Heart right ventricle (tissue), 16 donors: ENCODE measurements around the gene ENTPD1. TPM values are rescaled to one million over a fixed set of nuclear protein-coding genes. Genes with fewer than 3 reads are reported as not detected.
A peak's percentile ranks its signal among the peaks of the same experiment; 100 is the strongest.

Experiments used
- ATAC-seq, 8 donors: fragments of 200-7000 bp; cut with Tn5 transposase; one replicate each; pipeline ENCODE4 v1.9.1; 2020; ENCODE audit warnings: mild to moderate bottlenecking in 8 of 8, moderate library complexity in 8 of 8, moderate number of reproducible peaks in 1 of 8
- DNase-seq, 2 donors: peaks; one replicate each; pipeline ENCODE4 v3.0.0-alpha.2; 2020
- H3K27ac ChIP-seq, 10 donors: fragments of 200-600 bp; sonication (generic) in 2 of 10; one replicate each; pipeline versions ENCODE4 v1.5.0 to v1.8.0; 2020 to 2022; ENCODE audit warnings: mild to moderate bottlenecking in 3 of 10
- H3K27me3 ChIP-seq, 7 donors: fragments of 200-600 bp; one replicate each; pipeline ENCODE4 v1.8.0; 2021 to 2022; ENCODE audit warnings: mild to moderate bottlenecking in 2 of 7
- H3K36me3 ChIP-seq, 9 donors: fragments of 200-600 bp; sonication (generic) in 1 of 9; one replicate each; pipeline versions ENCODE4 v1.5.0 to v1.8.0; 2020 to 2022; ENCODE audit warnings: mild to moderate bottlenecking in 2 of 9
- H3K4me1 ChIP-seq, 9 donors: fragments of 200-600 bp; sonication (generic) in 1 of 9; one replicate each; pipeline versions ENCODE4 v1.5.0 to v1.8.0; 2020 to 2022; ENCODE audit warnings: mild to moderate bottlenecking in 4 of 9
- H3K4me3 ChIP-seq, 10 donors: fragments of 200-600 bp; sonication (generic) in 2 of 10; one replicate each; pipeline versions ENCODE4 v1.5.0 to v1.8.0; 2020 to 2022; ENCODE audit warnings: mild to moderate bottlenecking in 7 of 10, moderate library complexity in 2 of 10
- H3K9me3 ChIP-seq, 11 donors: fragments of 200-600 bp in 10 of 11; sonication (generic) in 2 of 11; one replicate each; pipeline versions ENCODE4 v1.5.0 to v1.8.0; 2013 to 2022; ENCODE audit warnings: mild to moderate bottlenecking in 2 of 11, control low read depth in 1 of 11, moderate library complexity in 1 of 11
- WGBS, 2 donors: extraction: QIAGEN DNeasy Blood & Tissue Kit; methylation state at CpG; one replicate each; pipeline ENCODE4 v1.1.7; 2013; ENCODE audit warnings: inconsistent platforms in 1 of 2; 5-methylcytosine and 5-hydroxymethylcytosine counted together
- intact Hi-C, 10 donors: fragments of 100-400 bp; cut with DNase I; formaldehyde crosslinking; loops; one replicate each; pipeline versions ENCODE4 v1.11.1 to v1.14.2; 2022
- polyA plus RNA-seq, 2 donors: library from polyadenylated mRNA; stranded (reverse); fragments of 200-250 nt; gene quantifications; one replicate each; pipeline ENCODE4 v1.2.3, GENCODE V29; 2013
- total RNA-seq, 10 donors: library from RNA; stranded (reverse); fragmentation: NEBNext Ultra II Directional in 3 of 10; extraction: Animal tissue kit (Norgen Biotek cat#: 25700) in 3 of 10; gene quantifications; one replicate each; pipeline versions ENCODE4 v1.2.1 to v1.2.4, GENCODE V29; 2021 to 2023
- TF ChIP-seq, protein P1 (sequence below), 9 donors: fragments of 200-600 bp; sonication (generic) in 2 of 9; IDR thresholded peaks; one replicate each; pipeline versions ENCODE4 v1.5.0 to v1.8.0; 2021 to 2022; ENCODE audit warnings: antibody characterized with exemption in 9 of 9, mild to moderate bottlenecking in 5 of 9, moderate library complexity in 1 of 9
- donor health status: Arrhythmogenic right ventricular cardiomyopathy.
- donor health status: ischemic (EF 13 %, LVEDD 7.1; RV severe dilation, severe dysfunction).
- donor health status: healthy with polysubstance abuse.
- donor health status: DM: no; HTN: yes; CAD: no.
- donor health status: DM: no; HTN: no; CAD: no.
- donor health status: ischemic (EF 25% LVEDD 6.9; RV normal size, moderate dysfunction).
- donor health status: ischemic (EF 25% LVEDD 5.7; RV mildly dilated, moderate dysfunction).
- donor health status: healthy.
- donor health status: DM: yes; HTN: yes; CAD: no.
- donor health status: Ischemic cardiomyopathy.
- donor health status: ischemic (EF 35%, LVEDD 5.7; RV mildly dilated, moderate dysfunction).
- donor health status: nonischemic (EF 11% LVEDD 7.7; RV severe dilation, severe dysfunction).
- donor health status: DM: yes; HTN: yes; CAD: no.
- donor health status: PGD.
- donor health status: ischemic (EF 29% LVEDD 5.4; RV normal size, mild dysfunction).
- donor health status: nonischemic (EF 23%, LVEDD 6.1; RV moderate dilation, normal function).

The ENTPD1 gene
- total and polyA plus RNA-seq, 12 donors: 4.2 to 13.0 (median 9.1) TPM

DNA sequence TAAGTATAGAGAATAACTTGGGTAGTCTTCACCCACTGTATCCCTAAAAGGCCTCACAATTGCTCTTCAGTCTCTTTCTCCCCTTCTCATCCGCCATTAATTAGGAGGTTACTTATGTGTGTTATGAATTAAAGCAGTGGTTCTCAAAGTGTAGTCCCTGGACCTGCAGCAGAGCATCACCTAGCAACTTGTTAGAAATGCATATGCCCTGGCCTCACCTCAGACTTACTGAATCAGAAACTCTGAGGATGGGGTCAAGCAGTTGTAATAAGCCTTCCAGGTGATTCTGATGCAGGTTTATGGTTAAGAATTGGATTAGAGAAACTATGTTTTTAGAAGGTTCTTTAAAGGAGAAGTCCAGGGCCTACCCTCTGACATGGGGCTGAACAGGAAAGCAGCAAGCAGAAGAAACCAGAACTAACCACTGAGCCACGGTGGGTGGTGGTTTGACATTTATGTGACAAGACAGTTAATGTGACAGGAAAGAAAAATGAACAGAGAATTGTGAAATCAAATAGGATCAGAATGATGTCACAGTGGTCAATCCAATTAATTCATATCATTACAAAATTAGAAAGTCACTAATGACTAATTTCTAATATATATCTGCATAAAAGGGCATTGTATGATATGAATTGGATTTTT is 37.6 kb downstream of the ENTPD1 start:
- TF ChIP-seq, protein P1, sequence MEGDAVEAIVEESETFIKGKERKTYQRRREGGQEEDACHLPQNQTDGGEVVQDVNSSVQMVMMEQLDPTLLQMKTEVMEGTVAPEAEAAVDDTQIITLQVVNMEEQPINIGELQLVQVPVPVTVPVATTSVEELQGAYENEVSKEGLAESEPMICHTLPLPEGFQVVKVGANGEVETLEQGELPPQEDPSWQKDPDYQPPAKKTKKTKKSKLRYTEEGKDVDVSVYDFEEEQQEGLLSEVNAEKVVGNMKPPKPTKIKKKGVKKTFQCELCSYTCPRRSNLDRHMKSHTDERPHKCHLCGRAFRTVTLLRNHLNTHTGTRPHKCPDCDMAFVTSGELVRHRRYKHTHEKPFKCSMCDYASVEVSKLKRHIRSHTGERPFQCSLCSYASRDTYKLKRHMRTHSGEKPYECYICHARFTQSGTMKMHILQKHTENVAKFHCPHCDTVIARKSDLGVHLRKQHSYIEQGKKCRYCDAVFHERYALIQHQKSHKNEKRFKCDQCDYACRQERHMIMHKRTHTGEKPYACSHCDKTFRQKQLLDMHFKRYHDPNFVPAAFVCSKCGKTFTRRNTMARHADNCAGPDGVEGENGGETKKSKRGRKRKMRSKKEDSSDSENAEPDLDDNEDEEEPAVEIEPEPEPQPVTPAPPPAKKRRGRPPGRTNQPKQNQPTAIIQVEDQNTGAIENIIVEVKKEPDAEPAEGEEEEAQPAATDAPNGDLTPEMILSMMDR (IDR thresholded peaks at IDR 0.05): no peak
- Histone ChIP-seq H3K4me3 (no peak overlapping the region), H3K27me3 (no peaks in the 10 kb centered on the region), H3K4me1 (peaks cover 0 to 74% (median 24%) of the 10 kb centered on the region in 9 donors), H3K9me3 (no peaks in the 10 kb centered on the region), H3K27ac (peak overlapping the region in 8 of 10 donors; percentile 60 to 88 (median 75)), H3K36me3 (no peaks in the 10 kb centered on the region)
- DNase-seq (peak in 1 of 2 donors; percentile 18), ATAC-seq (peak in 5 of 8 donors; percentile 39 to 68 (median 58))
- 73 to 79% methylated on average over 2 of the region's 2 CpGs for WGBS, 2 donors
- intact Hi-C loops: loop anchor here in 1 of 10 donors (2.0 to 5.0 kb wide), 2 partner anchors 36 to 47 kb away; partner anchors contain the start of gene ENTPD1

DNA sequence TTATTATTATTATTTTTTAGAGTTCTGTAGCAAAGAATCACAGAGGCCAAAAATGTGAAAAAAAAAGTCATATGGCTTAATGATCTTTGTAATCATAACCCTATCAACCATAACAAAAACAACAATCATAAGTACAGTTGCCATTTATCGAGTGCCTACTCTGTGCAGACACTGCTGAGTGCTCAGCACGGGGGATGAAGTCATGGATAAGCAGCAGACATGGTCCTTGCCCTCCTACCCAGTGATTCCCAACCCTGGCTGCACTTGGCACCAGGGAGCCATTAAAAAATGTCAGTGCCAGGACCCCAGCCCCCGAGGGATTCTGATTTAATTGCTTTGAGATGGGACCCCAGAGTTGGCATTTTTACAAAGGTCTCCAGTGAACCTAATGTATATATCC is 38.2 kb downstream of the ENTPD1 start:
- intact Hi-C loops: loop anchor here in 1 of 10 donors (5.0 kb wide), 1 partner anchor 37 kb away; the partner anchor contains the start of gene ENTPD1
- H3K9me3 ChIP-seq: peaks cover 0 to under 1% (median 0%) of the 10 kb centered on the region in 11 donors
- H3K36me3 ChIP-seq: no peaks in the 10 kb centered on the region
- no peaks in the 10 kb centered on the region for H3K27me3 ChIP-seq
- TF ChIP-seq, protein P1 (IDR thresholded peaks at IDR 0.05): no peak
- no peak for DNase-seq
- H3K4me3 ChIP-seq: no peak overlapping the region
- H3K4me1 ChIP-seq: peaks cover 0 to 70% (median 24%) of the 10 kb centered on the region in 9 donors
- ATAC-seq: no peak
- WGBS, 2 donors: 86% methylated on average over 3 of the region's 3 CpGs
- peak overlapping the region in 6 of 10 donors; percentile 68 to 88 (median 78) for H3K27ac ChIP-seq

DNA sequence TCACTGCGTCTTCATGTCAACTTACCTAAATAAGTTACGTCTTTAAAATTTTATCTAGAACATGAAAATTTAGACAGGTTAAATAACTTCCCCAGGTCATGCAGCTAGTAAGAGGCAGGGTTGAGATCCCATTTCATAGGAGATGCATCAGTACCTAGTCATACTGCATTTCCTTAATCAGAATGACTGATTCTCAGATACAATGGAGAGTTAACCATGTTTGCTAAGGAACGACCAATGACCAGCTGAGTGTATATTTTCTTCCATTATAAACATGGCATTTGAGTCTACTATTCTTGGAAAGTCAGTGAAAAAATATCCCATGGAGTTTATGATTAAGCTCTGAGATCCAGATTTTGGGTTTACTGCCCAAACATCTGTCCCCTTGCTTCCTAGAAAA is 39.6 kb downstream of the ENTPD1 start:
- Histone ChIP-seq H3K36me3 (no peaks in the 10 kb centered on the region), H3K27me3 (no peaks in the 10 kb centered on the region), H3K9me3 (peaks cover 0 to 11% (median 3%) of the 10 kb centered on the region in 11 donors), H3K4me1 (peaks cover 0 to 61% (median 24%) of the 10 kb centered on the region in 9 donors), H3K4me3 (no peak overlapping the region), H3K27ac (no peak overlapping the region)
- DNase-seq (no peak), ATAC-seq (no peak)
- WGBS, 2 donors: 93 to 98% methylated on average over 3 of the region's 3 CpGs
- intact Hi-C loops: no loop called here
- TF ChIP-seq, protein P1 (IDR thresholded peaks at IDR 0.05): no peak

DNA sequence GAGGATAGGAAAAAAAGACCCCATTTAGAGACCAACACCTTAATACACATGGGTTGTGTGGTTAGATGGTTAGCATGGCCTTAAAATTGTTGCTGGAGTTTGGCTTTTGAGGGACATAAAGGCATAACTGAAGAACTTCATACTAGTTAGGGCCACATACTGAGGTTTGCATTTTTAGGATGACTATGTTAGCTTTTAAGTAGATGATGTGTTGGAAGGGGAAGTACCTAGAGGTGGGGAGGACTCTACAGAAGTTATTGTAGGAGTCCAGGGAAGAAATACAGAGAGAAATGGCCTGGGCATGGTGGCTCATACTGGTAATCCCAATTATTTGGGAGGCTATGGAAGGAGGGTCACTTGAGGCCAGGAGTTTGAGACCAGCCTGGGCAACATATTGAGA is 40.5 kb downstream of the ENTPD1 start:
- ATAC-seq (no peak), DNase-seq (no peak)
- Histone ChIP-seq H3K4me3 (no peak overlapping the region), H3K9me3 (peaks cover 0 to 11% (median 3%) of the 10 kb centered on the region in 11 donors), H3K36me3 (no peaks in the 10 kb centered on the region), H3K27me3 (no peaks in the 10 kb centered on the region), H3K27ac (peak overlapping the region in 1 of 10 donors; percentile 16), H3K4me1 (peaks cover 0 to 57% (median 24%) of the 10 kb centered on the region in 9 donors)
- TF ChIP-seq, protein P1 (IDR thresholded peaks at IDR 0.05): no peak
- intact Hi-C loops: no loop called here
